ENCODE measurements around the gene FBXO3. TPM values are rescaled to one million over a fixed set of nuclear protein-coding genes. Genes with fewer than 3 reads are reported as not detected.

Gene FBXO3
- total and polyA plus RNA-seq, 2 experiments from 2014 or later = 12.5 to 28.4 TPM

DNA sequence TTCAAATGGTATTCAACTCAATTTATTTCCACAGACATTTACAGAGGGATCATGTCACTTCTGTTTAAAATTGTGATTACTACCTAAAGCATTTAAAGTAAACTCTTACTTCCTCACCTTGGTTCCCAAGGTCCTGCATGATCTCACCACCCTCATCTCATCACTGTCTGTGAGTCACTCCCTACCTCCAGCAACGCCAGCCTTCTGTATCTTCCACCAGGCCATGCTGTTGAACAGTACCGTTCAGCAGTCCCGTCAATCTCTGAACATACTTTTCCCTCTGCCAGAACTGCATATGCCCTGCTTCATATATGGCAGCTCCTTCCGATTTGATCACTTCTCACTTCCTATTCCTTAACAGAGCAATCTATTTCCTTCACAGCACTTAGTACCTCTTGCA is 2.0 kb downstream of the FBXO3 start:
- Mint-ChIP-seq H3K9me3 (no peaks in the 10 kb centered on the region), H3K4me1 (peaks cover 24% of the 10 kb centered on the region), H3K27me3 (ENCODE audit: insufficient read depth, low read depth, poor library complexity) (peaks cover 21% of the 10 kb centered on the region), H3K36me3 (ENCODE audit: low read depth) (no peaks in the 10 kb centered on the region), H3K27ac (no peak overlapping the region), H3K4me3 (no peak overlapping the region)
- Histone ChIP-seq H3K4me2 (no peak overlapping the region), H3K4me3 (no peak overlapping the region), H3K79me2 (replicated peaks; ENCODE audit: insufficient read depth) (peaks cover 20% of the 10 kb centered on the region), H3K4me1 (ENCODE audit: insufficient read depth) (peaks cover 18% of the 10 kb centered on the region), H3K27ac (ENCODE audit: low read depth) (no peak overlapping the region), H4K20me1 (replicated peaks; ENCODE audit: insufficient read depth) (peaks cover 20% of the 10 kb centered on the region), H3K9me2 (ENCODE audit: insufficient read depth) (no peaks in the 10 kb centered on the region), H2AFZ (no peak overlapping the region), H3F3A (replicated peaks; ENCODE audit: low read depth) (no peaks in the 10 kb centered on the region), H3K27me3 (ENCODE audit: insufficient read depth) (peaks cover 29% of the 10 kb centered on the region), H3K36me3 (ENCODE audit: insufficient read depth) (no peaks in the 10 kb centered on the region; the same call in 1 of the 2 replicates)
- ATAC-seq (no peak), DNase-seq (ENCODE audit: low spot score) (no peak)
- TF ChIP-seq, protein P1, sequence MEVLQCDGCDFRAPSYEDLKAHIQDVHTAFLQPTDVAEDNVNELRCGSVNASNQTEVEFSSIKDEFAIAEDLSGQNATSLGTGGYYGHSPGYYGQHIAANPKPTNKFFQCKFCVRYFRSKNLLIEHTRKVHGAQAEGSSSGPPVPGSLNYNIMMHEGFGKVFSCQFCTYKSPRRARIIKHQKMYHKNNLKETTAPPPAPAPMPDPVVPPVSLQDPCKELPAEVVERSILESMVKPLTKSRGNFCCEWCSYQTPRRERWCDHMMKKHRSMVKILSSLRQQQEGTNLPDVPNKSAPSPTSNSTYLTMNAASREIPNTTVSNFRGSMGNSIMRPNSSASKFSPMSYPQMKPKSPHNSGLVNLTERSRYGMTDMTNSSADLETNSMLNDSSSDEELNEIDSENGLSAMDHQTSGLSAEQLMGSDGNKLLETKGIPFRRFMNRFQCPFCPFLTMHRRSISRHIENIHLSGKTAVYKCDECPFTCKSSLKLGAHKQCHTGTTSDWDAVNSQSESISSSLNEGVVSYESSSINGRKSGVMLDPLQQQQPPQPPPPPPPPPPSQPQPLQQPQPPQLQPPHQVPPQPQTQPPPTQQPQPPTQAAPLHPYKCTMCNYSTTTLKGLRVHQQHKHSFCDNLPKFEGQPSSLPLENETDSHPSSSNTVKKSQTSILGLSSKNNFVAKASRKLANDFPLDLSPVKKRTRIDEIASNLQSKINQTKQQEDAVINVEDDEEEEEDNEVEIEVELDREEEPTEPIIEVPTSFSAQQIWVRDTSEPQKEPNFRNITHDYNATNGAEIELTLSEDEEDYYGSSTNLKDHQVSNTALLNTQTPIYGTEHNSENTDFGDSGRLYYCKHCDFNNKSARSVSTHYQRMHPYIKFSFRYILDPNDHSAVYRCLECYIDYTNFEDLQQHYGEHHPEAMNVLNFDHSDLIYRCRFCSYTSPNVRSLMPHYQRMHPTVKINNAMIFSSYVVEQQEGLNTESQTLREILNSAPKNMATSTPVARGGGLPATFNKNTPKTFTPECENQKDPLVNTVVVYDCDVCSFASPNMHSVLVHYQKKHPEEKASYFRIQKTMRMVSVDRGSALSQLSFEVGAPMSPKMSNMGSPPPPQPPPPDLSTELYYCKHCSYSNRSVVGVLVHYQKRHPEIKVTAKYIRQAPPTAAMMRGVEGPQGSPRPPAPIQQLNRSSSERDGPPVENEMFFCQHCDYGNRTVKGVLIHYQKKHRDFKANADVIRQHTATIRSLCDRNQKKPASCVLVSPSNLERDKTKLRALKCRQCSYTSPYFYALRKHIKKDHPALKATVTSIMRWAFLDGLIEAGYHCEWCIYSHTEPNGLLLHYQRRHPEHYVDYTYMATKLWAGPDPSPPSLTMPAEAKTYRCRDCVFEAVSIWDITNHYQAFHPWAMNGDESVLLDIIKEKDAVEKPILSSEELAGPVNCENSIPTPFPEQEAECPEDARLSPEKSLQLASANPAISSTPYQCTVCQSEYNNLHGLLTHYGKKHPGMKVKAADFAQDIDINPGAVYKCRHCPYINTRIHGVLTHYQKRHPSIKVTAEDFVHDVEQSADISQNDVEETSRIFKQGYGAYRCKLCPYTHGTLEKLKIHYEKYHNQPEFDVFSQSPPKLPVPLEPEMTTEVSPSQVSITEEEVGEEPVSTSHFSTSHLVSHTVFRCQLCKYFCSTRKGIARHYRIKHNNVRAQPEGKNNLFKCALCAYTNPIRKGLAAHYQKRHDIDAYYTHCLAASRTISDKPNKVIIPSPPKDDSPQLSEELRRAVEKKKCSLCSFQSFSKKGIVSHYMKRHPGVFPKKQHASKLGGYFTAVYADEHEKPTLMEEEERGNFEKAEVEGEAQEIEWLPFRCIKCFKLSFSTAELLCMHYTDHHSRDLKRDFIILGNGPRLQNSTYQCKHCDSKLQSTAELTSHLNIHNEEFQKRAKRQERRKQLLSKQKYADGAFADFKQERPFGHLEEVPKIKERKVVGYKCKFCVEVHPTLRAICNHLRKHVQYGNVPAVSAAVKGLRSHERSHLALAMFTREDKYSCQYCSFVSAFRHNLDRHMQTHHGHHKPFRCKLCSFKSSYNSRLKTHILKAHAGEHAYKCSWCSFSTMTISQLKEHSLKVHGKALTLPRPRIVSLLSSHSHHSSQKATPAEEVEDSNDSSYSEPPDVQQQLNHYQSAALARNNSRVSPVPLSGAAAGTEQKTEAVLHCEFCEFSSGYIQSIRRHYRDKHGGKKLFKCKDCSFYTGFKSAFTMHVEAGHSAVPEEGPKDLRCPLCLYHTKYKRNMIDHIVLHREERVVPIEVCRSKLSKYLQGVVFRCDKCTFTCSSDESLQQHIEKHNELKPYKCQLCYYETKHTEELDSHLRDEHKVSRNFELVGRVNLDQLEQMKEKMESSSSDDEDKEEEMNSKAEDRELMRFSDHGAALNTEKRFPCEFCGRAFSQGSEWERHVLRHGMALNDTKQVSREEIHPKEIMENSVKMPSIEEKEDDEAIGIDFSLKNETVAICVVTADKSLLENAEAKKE (CRISPR knock-in tag; IDR thresholded peaks at IDR 0.05) = no peak
- TF ChIP-seq NANOG (IDR thresholded peaks at IDR 0.05; ENCODE audit: borderline replicate concordance) (no peak), ZNF331 (CRISPR knock-in tag; IDR thresholded peaks at IDR 0.05; ENCODE audit: low read depth) (no peak), CTCF (conservative IDR thresholded peaks at IDR 0.05; ENCODE audit: low read depth in 2 of 2) (no peak), STAT1 (IDR thresholded peaks at IDR 0.05; ENCODE audit: unreplicated experiment) (no peak), EZH2phosphoT487 (IDR thresholded peaks at IDR 0.05; ENCODE audit: unreplicated experiment) (no peak), POLR2AphosphoS5 (IDR thresholded peaks at IDR 0.05; ENCODE audit: low read depth) (no peak), JUNB (IDR thresholded peaks at IDR 0.05; ENCODE audit: unreplicated experiment) (no peak), ZNF114 (CRISPR knock-in tag; IDR thresholded peaks at IDR 0.05) (no peak), CREB1 (CRISPR knock-in tag; IDR thresholded peaks at IDR 0.05; ENCODE audit: low read depth) (no peak)
- TF ChIP-seq, protein P2, sequence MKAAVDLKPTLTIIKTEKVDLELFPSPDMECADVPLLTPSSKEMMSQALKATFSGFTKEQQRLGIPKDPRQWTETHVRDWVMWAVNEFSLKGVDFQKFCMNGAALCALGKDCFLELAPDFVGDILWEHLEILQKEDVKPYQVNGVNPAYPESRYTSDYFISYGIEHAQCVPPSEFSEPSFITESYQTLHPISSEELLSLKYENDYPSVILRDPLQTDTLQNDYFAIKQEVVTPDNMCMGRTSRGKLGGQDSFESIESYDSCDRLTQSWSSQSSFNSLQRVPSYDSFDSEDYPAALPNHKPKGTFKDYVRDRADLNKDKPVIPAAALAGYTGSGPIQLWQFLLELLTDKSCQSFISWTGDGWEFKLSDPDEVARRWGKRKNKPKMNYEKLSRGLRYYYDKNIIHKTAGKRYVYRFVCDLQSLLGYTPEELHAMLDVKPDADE (IDR thresholded peaks at IDR 0.05) = no peak
- TF ChIP-seq, protein P3, sequence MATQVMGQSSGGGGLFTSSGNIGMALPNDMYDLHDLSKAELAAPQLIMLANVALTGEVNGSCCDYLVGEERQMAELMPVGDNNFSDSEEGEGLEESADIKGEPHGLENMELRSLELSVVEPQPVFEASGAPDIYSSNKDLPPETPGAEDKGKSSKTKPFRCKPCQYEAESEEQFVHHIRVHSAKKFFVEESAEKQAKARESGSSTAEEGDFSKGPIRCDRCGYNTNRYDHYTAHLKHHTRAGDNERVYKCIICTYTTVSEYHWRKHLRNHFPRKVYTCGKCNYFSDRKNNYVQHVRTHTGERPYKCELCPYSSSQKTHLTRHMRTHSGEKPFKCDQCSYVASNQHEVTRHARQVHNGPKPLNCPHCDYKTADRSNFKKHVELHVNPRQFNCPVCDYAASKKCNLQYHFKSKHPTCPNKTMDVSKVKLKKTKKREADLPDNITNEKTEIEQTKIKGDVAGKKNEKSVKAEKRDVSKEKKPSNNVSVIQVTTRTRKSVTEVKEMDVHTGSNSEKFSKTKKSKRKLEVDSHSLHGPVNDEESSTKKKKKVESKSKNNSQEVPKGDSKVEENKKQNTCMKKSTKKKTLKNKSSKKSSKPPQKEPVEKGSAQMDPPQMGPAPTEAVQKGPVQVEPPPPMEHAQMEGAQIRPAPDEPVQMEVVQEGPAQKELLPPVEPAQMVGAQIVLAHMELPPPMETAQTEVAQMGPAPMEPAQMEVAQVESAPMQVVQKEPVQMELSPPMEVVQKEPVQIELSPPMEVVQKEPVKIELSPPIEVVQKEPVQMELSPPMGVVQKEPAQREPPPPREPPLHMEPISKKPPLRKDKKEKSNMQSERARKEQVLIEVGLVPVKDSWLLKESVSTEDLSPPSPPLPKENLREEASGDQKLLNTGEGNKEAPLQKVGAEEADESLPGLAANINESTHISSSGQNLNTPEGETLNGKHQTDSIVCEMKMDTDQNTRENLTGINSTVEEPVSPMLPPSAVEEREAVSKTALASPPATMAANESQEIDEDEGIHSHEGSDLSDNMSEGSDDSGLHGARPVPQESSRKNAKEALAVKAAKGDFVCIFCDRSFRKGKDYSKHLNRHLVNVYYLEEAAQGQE (IDR thresholded peaks at IDR 0.05; ENCODE audit: unreplicated experiment) = no peak
